Retinal pigment epithelial cell (primary cell): ENCODE measurements around the gene CSMD2.
"Not testable (repeated sequence)": the region's sequence is repeated elsewhere in the genome, so short reads cannot be mapped to it uniquely, and the experiment has no call there.

Source experiments
- DNase-seq: peaks from one replicate; pipeline ENCODE4 v3.0.0-alpha.2; 2010; ENCODE audit warnings: low read depth
- H3K4me3 ChIP-seq: 2 replicates; pipeline ENCODE4 v1.5.1; 2011; ENCODE audit warnings: mild to moderate bottlenecking, low read length, control low read depth, moderate library complexity
- TF ChIP-seq, protein P1 (sequence below): conservative IDR thresholded peaks from 2 replicates; pipeline ENCODE4 v1.5.1; 2011; ENCODE audit warnings: low read depth, low read length, control low read depth, inconsistent platforms

CSMD2 gene

DNA sequence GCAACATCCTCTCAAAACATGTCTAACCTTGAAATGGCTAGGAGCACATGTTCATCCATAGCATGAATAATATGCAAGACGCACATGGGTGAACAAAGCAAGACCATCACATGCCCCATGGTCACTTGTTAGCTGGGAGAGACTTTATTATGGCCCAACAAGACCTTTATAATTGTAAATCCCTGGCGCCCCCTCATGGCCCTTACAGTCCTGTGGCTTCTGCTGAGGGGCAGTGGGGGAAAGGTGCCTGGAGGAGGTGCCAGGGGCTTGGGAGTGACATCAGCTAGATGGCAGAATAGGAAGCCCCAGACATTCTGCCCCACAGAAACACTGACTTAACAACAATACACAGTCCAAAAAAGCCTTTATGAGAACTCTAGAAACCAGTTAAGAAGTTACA lies 51.7 kb downstream of the CSMD2 start:
- DNase-seq: no peak
- TF ChIP-seq, protein P1, sequence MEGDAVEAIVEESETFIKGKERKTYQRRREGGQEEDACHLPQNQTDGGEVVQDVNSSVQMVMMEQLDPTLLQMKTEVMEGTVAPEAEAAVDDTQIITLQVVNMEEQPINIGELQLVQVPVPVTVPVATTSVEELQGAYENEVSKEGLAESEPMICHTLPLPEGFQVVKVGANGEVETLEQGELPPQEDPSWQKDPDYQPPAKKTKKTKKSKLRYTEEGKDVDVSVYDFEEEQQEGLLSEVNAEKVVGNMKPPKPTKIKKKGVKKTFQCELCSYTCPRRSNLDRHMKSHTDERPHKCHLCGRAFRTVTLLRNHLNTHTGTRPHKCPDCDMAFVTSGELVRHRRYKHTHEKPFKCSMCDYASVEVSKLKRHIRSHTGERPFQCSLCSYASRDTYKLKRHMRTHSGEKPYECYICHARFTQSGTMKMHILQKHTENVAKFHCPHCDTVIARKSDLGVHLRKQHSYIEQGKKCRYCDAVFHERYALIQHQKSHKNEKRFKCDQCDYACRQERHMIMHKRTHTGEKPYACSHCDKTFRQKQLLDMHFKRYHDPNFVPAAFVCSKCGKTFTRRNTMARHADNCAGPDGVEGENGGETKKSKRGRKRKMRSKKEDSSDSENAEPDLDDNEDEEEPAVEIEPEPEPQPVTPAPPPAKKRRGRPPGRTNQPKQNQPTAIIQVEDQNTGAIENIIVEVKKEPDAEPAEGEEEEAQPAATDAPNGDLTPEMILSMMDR: peak; percentile 1
- H3K4me3 ChIP-seq: no peak overlapping the region

DNA sequence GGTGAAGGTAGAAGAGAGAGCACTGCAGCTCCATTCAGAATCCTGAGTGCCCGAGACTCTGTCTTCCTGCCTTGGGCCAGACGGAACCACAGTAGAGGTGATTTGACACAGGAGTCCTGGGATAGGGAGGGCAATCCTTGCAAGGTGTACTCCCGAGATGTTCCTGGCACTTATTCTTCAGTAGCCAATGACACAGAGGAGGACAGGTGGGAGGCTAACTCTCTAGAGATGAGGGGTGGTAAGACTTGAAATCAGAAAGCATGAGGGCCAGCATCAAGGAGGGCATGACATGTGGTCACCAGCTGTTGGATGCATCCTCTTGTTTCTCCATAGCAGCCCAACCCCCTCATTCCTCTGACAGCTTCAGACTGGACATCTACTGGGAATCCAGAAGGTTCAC lies 56.3 kb downstream of the CSMD2 start:
- DNase-seq: no peak

DNA sequence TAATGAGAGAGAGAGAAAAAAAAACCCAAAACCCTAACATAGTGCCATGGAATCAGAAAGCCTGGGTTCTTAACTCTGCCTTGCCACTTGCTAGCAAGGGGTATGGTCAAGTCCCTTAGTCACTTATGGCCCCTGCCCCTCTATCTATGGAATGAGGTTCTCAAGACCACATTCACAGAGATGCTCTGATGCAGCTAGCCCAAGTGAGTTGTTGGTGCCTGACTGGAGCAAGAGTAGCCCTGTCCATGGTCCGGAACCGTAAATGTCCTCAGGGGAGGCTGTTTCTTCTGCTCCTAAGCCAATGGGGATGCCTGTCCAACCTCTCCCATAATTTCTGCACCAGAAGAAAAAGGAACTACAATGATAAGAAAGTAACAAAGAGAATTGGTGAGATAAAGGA lies 56.8 kb downstream of the CSMD2 start:
- DNase-seq: no peak
- H3K4me3 ChIP-seq: no peak overlapping the region
- TF ChIP-seq, protein P1: no peak

More for the DNA sequence above, 56.3 kb downstream of the CSMD2 start:
- H3K4me3 ChIP-seq: no peak overlapping the region
- TF ChIP-seq, protein P1: no peak

DNA sequence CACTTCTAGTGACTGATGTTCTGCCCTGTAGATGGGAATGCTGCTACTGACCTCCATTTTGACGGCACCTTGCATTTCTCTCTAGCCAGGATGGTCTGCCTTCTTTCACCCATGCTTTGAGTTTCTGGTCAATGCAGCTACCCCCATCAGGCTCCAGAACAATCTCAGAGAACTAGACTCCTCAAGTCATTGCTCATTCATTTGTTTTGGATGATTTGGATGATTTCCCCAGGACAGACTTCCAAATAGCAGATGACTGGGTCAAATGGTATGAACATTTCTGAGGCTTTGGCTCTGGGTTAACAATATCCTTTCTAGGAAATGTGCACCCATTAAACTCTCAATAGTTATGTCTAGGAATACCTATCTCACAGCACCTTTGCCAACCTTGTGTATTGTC lies 63.9 kb downstream of the CSMD2 start:
- TF ChIP-seq, protein P1: no peak
- no peak overlapping the region for H3K4me3 ChIP-seq
- no peak for DNase-seq

DNA sequence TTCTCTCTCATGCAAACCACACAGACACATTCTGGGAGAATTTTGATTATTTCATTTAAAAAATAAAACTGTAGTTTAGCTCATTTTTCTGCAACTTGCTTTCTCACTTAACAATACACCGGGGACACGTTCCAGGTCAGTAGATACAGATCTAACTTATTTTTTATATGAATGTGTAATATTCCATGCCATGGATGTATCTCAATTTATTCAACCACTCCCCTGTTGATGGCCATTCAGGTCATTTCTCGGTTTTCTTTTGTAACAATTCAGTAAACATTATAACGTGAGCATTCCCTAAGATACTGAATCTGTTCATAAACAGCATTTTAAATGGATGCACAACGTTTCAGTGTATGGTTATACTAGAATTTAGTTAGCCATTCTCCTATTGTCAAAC lies 64.7 kb downstream of the CSMD2 start:
- TF ChIP-seq, protein P1: no peak
- no peak for DNase-seq
- H3K4me3 ChIP-seq: no peak overlapping the region

DNA sequence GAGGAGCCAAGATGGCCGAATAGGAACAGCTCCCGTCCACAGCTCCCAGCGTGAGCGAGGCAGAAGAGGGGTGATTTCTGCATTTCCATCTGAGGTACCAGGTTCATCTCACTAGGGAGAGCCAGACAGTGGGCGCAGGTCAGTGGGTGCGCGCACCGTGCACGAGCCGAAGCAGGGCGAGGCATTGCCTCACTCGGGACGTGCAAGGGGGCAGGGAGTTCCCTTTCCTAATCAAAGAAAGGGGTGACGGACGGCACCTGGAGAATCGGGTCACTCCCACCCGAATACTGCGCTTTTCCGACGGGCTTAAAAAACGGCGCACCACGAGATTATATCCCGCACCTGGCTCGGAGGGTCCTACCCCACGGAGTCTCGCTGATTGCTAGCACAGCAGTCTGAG lies 72.6 kb downstream of the CSMD2 start:
- DNase-seq: not testable (repeated sequence)

DNA sequence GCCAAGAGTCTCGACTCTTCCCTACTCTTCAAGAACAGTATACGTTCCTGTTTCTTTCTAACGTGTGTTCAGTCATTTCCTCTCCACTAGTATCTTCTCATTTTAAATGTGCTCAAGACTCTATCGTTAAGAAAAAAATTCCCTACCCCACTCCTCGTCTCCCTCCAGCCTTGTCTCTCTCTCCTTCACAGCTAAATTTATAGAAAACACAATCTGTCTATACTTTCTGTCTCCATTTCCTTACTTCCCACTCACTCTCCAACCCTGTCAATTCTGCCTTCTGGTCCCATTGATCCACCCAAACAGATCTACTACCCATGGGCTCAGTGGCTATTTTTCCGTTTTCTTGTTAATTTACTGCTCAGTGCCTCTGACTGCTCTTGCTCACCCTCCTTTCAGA lies 75.3 kb downstream of the CSMD2 start:
- TF ChIP-seq, protein P1: no peak
- no peak for DNase-seq

More for the DNA sequence above, 72.6 kb downstream of the CSMD2 start:
- H3K4me3 ChIP-seq: not testable (repeated sequence)

DNA sequence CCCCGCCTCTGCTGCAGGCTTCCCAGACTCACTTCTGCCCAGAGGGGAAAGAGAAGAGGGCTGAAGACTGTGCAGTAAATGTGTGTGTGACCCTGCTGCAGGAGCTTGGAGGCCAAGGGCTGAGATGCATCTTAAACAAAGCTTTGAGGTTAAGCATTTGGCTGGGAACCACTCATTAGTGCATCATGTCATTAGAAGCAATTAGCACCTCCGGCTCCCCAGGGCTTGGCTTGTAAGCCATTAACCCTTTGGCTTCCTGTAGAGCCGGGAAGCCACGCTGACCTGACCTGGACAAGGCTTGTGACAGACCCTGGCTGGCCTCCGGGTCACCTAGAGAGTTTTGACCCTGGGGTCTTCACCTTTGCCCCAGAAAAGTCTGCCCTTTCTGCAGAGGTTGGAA lies 77.0 kb downstream of the CSMD2 start:
- DNase-seq: no peak
- no peak overlapping the region for H3K4me3 ChIP-seq
- TF ChIP-seq, protein P1: no peak

More for the DNA sequence above, 75.3 kb downstream of the CSMD2 start:
- H3K4me3 ChIP-seq: no peak overlapping the region
